H1 (cell line): ENCODE measurements around the gene NSUN6. TPM values are rescaled to one million over a fixed set of nuclear protein-coding genes. Genes with fewer than 3 reads are reported as not detected.

Experiments
- POU5F1 ChIP-seq: IDR thresholded peaks from 2 replicates; pipeline ENCODE4 v1.6.1; 2011; ENCODE audit warnings: low read depth, mild to moderate bottlenecking, low read length, moderate library complexity
- polyA plus RNA-seq, 7 experiments: library from polyadenylated mRNA; depleted of rRNA in 3 of 7; stranded (reverse) in 5 of 7; unstranded in 2 of 7; fragments of >200 nt in 5 of 7; fragments of 200-250 nt in 2 of 7; gene quantifications; 1 replicate in 5 of 7; 2 replicates in 1 of 7; 4 replicates in 1 of 7; pipeline versions ENCODE4 v1.2.1 to v1.2.3, GENCODE V29; 2011 to 2013; ENCODE audit warnings: missing spikeins in 2 of 7, mixed read lengths in 2 of 7
- total RNA-seq: library from RNA; stranded (reverse); fragmentation: NEBNext Ultra II Directional; extraction: Animal tissue kit (Norgen Biotek cat#: 25700); gene quantifications from 2 replicates; pipeline ENCODE4 v1.2.1, GENCODE V29; 2021

The NSUN6 gene
- total and polyA plus RNA-seq, 2 of the 8 experiments (the other 6 are each of a cell fraction or from before 2014, with no cell fraction given), result 5.9 to 14.4 TPM

DNA sequence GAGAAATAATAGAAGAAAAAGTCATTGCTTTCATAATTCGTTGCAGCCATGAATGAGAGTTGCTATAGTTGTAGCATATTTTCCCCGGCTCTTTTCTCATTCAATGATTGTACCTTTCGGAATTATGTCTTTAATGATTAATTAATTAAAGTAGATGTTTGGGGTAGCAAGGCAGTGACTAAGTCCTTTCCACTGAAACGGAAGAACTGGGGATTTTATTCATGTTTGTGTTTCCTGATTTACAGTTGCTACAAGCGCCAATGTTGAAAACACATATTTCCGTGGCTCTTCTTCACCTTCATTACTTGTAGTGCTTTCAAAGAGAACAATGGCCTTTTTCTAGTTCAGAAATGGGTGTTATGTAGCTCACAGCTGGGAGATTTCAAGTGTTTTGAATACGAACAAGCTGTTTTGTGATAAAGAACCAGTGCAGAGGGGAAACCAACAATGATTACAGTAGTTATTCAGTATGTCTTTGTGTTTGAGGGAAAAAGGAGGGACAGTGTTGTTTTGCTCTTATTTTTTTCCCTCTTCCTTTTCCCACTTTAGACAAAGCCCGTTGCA, 153.5 kb downstream of the NSUN6 start (continued):
- no peak for TF ChIP-seq POU5F1

Other genes with a start within 250 kb of the NSUN6 start
- 47.2 and 52.1 TPM in 2 replicates for gene ARL5B, start 7.8 kb upstream of the NSUN6 start, total RNA-seq
- gene ARL5B, start 7.8 kb upstream of the NSUN6 start, polyA plus RNA-seq (2011; rRNA removed), result 5.4 and 8.4 TPM in 2 replicates